HG03097 (cell line): ENCODE data around the gene PDS5B.
A peak's percentile ranks its signal among the peaks of the same experiment; 100 is the strongest.

Source experiments
- ATAC-seq: cut with Tn5 transposase; IDR thresholded peaks from one replicate; pipeline ENCODE4 v1.9.1; 2021; ENCODE audit not compliant: unreplicated experiment, low FRiP score

Gene PDS5B

GRCh38 chr13:32639502-32640105 lies 53.4 kb downstream of the PDS5B start:
- peak; percentile 75 for ATAC-seq

GRCh38 chr13:32642316-32642715 lies 56.1 kb downstream of the PDS5B start:
- ATAC-seq = no peak

DNA sequence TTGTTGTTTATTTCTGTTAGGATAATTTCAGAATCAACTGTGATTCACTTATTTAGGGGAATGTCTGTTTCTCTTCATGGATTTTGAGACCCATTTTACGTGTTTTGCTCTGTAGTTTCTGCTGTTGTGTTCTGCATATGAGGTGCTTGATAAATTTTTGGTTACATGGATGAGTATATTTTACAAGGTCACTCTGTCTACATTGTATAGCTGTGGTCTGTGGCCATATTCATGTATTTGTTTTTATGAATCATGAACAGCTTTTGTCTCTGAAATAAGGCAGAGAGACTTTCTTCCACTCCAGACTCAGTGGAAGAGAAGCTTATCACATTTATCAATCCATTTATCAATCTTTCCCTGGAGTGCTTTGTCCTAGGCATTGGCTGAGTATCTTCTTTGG lies 56.6 kb downstream of the PDS5B start:
- ATAC-seq = no peak

- ATAC-seq = no peak
Measured at GRCh38 chr13:32645854-32646253, 59.6 kb downstream of the PDS5B start.

- ATAC-seq = no peak
Measured at GRCh38 chr13:32647926-32648325, 61.7 kb downstream of the PDS5B start.

DNA sequence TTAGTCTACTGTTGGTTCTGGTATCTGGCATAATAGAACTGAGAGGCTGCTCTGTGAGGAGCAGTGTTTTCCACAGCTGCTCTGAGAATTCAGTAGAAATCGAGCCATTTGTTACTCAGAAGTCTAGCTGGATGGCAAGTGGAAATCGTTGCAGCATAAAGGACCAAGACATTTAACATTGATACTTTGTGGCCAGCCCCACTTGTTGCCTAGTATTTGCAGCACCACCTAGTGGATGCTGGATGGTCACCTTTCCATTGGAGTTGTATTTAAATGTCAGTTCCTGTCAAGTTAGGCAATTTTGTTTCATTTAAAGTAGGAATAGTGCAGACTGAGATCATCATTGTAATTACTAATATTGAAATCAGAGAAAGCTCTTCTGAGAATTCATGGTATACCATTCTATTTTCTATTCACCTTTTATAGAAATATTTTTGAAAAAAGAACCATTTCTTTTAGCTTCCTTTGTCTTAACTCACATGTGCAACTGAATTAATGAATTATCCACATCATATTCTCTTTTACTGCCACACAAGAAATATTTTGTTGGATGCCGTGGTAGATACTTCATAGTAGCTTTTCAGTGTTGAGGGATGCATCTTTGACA lies 64.6 kb downstream of the PDS5B start:
- peak; percentile 60 for ATAC-seq

GRCh38 chr13:32657309-32657708 lies 71.1 kb downstream of the PDS5B start:
- no peak for ATAC-seq

- ATAC-seq = no peak
Measured at GRCh38 chr13:32659736-32660135, 73.5 kb downstream of the PDS5B start.

- ATAC-seq = no peak
Measured at GRCh38 chr13:32660227-32660626, 74.0 kb downstream of the PDS5B start.

GRCh38 chr13:32661685-32662084 lies 75.4 kb downstream of the PDS5B start:
- ATAC-seq = no peak

- ATAC-seq = no peak
Measured at GRCh38 chr13:32663660-32664059, 77.4 kb downstream of the PDS5B start.

- ATAC-seq = no peak
Measured at GRCh38 chr13:32666990-32667571, 80.8 kb downstream of the PDS5B start.

DNA sequence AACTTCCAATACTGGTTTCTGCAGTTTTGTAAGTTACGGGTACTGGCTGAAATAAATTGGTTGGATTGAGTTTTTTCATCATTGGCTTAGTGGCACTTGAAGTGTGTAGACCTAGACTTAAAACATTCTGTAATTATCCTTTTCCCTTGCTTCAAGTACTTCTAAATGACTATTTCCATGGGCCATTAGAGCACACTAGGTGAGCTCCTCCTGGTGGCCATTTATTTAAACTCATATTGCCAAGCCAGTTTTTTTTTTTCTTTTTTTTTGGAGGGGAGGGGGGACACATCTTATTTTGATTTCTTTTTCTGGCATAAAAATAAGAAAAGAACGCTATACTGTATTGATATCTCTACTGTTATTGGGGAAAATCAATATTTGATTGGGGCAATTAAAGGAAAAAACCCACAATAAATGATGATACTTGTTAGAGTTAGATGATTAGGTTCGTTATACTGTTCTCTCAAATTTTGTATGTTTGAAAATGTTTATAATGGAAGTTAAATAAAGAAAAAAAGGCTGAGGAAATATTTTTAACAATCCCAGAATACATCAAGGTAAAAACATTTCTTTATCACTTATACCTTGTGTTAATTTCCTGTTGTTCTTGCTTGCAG lies 82.9 kb downstream of the PDS5B start:
- ATAC-seq = no peak

DNA sequence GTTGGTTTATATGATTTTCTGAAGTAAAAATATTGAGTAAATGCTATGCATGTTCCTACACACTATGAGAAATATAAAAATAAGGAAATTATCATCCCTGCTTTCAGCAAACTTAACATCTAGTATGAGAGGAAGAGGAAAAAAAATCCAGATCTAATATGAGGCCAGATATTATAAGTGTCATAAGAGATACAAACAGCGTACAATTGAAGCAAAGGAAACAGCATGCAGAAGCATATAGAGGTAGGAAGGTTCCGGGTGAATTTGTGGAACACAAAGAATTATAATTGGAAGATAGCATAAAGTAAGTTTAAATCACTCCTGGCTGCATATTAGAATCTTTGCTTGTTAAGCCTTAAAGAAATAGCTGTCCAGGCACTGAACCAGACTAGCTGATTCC lies 88.3 kb downstream of the PDS5B start:
- ATAC-seq = no peak

DNA sequence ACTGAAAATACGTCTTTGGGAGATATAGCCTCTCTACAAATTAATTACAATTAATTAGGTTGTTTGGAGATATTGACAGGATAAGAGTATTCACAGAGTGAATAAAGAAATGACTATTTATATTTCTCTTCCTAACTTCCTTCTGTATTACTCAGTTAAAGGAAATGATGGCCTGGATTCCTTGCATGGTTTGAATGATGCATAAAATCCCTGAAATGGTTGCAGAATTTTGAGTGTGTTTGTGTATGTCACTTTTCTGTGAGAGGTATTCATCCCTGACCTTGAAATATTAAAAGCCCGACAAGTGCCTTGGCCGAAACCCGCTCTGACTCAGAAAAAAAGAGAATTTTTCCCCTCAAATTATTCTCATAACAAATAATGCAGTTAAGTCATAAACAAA lies 90.0 kb downstream of the PDS5B start:
- ATAC-seq = no peak

- ATAC-seq = no peak
Measured at GRCh38 chr13:32682130-32682529, 95.9 kb downstream of the PDS5B start.

DNA sequence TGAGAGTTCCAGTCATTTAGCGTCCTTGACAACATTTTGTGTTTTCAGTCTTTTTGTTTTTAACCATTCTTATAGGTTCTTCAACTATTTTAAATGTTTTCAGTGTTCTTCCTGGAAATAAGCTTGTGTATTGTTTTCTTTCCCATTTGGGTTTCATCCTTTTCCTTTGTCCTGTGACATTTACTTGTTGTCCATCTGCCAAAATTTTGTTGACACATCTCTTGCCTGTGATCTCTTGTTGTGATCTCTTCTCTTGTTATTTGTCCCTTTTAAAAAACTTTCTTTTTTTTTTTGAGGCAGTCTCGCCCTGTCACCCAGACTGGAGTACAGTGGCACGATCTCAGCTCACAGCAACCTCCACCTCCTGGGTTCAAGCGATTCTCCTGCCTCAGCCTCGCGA lies 96.5 kb downstream of the PDS5B start:
- no peak for ATAC-seq

GRCh38 chr13:32687275-32687674 lies 101.0 kb downstream of the PDS5B start:
- no peak for ATAC-seq

GRCh38 chr13:32695602-32696250 lies 109.5 kb downstream of the PDS5B start:
- no peak for ATAC-seq

DNA sequence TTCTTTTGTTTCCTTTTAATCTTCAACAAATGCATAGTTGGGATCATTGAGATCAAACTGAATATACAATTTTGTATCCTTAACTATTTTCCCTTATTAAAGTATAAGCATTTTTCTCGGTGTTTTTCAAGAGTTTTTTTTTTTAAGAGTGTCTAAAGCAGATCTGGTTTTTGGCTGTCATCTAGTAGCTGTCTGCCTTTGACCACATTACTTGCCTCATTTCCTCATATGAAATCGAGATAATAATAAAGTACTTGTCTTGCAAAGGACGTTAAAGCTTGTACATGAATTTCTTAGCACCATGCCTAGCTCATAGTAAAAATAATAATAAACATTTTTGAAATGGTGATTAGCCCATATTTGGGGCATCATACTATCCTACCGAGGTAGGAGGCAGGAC lies 121.2 kb downstream of the PDS5B start:
- ATAC-seq = no peak

DNA sequence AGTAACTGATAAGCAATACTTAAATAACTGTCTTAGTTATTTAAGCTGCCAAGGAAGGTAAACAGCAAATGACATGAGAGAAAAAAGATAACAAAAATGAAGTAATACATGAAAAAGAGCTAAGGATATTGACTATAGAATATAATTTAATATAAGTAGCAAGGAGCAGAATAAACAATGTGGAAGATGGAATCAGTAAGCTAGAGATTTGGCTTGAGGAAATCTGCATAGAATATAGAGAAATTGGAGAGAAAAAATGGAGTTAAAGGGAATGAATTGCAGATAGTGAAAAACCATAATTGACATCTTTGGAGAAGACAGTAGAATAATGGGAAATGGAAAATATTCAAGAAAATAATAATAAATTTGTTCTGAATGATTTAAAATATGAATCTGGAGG lies 127.1 kb downstream of the PDS5B start:
- no peak for ATAC-seq
